D721Med (cell line): Measurements from ENCODE around the gene SLC13A3.

Experiments used
- DNase-seq: peaks from one replicate; pipeline ENCODE4 v3.0.0; 2011; ENCODE audit warnings: low spot score; ENCODE audit not compliant: insufficient read length
- FAIRE-seq: peaks from 2 replicates; lab custom pipeline; 2011; peaks lifted over from hg19 to GRCh38; lab: Jason Lieb, UNC
- CTCF ChIP-seq: IDR thresholded peaks from 2 replicates; pipeline ENCODE4 v1.5.1; 2012; ENCODE audit warnings: mild to moderate bottlenecking, control low read depth; ENCODE audit not compliant: insufficient read depth; ENCODE audit errors: missing control alignments

SLC13A3 gene

GRCh38 chr20:46688151-46689081 is 37.2 kb upstream of the SLC13A3 start:
- no peak for DNase-seq
- no peak for TF ChIP-seq CTCF
- FAIRE-seq: no peak

- peak; percentile 46 for DNase-seq
These were observed 32.9 kb upstream of the SLC13A3 start for GRCh38 chr20:46683939-46684750.

GRCh38 chr20:46683668-46683938 is 32.3 kb upstream of the SLC13A3 start:
- TF ChIP-seq CTCF: no peak
- FAIRE-seq (no peak), DNase-seq (no peak)

More at GRCh38 chr20:46683939-46684750, 32.9 kb upstream of the SLC13A3 start:
- TF ChIP-seq CTCF: no peak
- peak; percentile 21 for FAIRE-seq

- no peak for FAIRE-seq
- no peak for DNase-seq
- no peak for TF ChIP-seq CTCF
These were observed 31.9 kb upstream of the SLC13A3 start for GRCh38 chr20:46683011-46683667.

GRCh38 chr20:46682063-46682821 is 31.0 kb upstream of the SLC13A3 start:
- DNase-seq (no peak), FAIRE-seq (no peak)
- TF ChIP-seq CTCF: no peak

- DNase-seq (peak; percentile 33), FAIRE-seq (no peak)
- TF ChIP-seq CTCF: peak; percentile 90
These were observed 30.0 kb upstream of the SLC13A3 start for GRCh38 chr20:46681032-46681854.
